CD4-positive, alpha-beta T cell (primary cell): ENCODE measurements around the gene APBA2. TPM values are rescaled to one million over a fixed set of nuclear protein-coding genes. Genes with fewer than 3 reads are reported as not detected.

ENCODE experiments used
- ATAC-seq: fragments of 200-7000 bp; cut with Tn5 transposase; one replicate; pipeline ENCODE4 v1.10.0; 2022; ENCODE audit warnings: mild to moderate bottlenecking; ENCODE audit not compliant: poor library complexity
- CTCF ChIA-PET: fragments of 350-600 bp; sonication (Branson Sonifier 250); formaldehyde crosslinking; loops from one replicate; lab custom pipeline; 2021; ENCODE audit warnings: antibody characterized with exemption, inconsistent platforms; lab: Charles Lee
- POLR2A ChIA-PET: fragments of 350-600 bp; sonication (Branson Sonifier 250); formaldehyde crosslinking; loops from one replicate; lab custom pipeline; 2021; ENCODE audit warnings: antibody characterized with exemption, inconsistent platforms; lab: Charles Lee
- DNase-seq, 14 experiments: peaks; one replicate each; pipeline ENCODE4 v3.0.0-alpha.2; 2013 to 2020; ENCODE audit warnings: mixed read lengths in 2 of 14
- H3K27ac ChIP-seq, 2 donors: one replicate each; pipeline versions ENCODE4 v1.5.1 to v1.7.0; 2013; ENCODE audit warnings: low read length in 2 of 2, low read depth in 1 of 2, mild to moderate bottlenecking in 1 of 2
- H3K27me3 ChIP-seq, 2 experiments: 1 replicate in 1 of 2; 2 replicates in 1 of 2; pipeline versions ENCODE4 v1.6.1 to v1.7.0; 2013; ENCODE audit warnings: low read length in 2 of 2, control low read depth in 1 of 2, mild to moderate bottlenecking in 1 of 2, moderate library complexity in 1 of 2; ENCODE audit not compliant: insufficient read depth in 2 of 2, control insufficient read depth in 1 of 2
- H3K36me3 ChIP-seq: one replicate; pipeline ENCODE4 v1.6.1; 2013; ENCODE audit warnings: low read length, control low read depth; ENCODE audit not compliant: insufficient read depth
- H3K4me1 ChIP-seq: one replicate; pipeline ENCODE4 v1.6.1; 2013; ENCODE audit warnings: low read length, control low read depth; ENCODE audit not compliant: insufficient read depth
- H3K4me3 ChIP-seq: one replicate; pipeline ENCODE4 v1.5.1; 2013; ENCODE audit warnings: mild to moderate bottlenecking, low read length, moderate library complexity
- H3K9me3 ChIP-seq, 2 experiments: 1 replicate in 1 of 2; 2 replicates in 1 of 2; pipeline versions ENCODE4 v1.6.1 to v1.7.0; 2013; ENCODE audit warnings: low read length in 2 of 2, mild to moderate bottlenecking in 2 of 2, control low read depth in 1 of 2, moderate library complexity in 1 of 2; ENCODE audit not compliant: control insufficient read depth in 1 of 2, insufficient read depth in 1 of 2
- H3K27ac Mint-ChIP-seq: one replicate; pipeline ENCODE4 v1.8.0; 2020; ENCODE audit warnings: mixed read lengths
- H3K27me3 Mint-ChIP-seq: one replicate; pipeline ENCODE4 v1.8.0; 2021; ENCODE audit warnings: mixed read lengths
- H3K36me3 Mint-ChIP-seq: one replicate; pipeline ENCODE4 v1.8.0; 2021; ENCODE audit warnings: low read depth, mixed read lengths
- H3K4me1 Mint-ChIP-seq: one replicate; pipeline ENCODE4 v1.8.0; 2021; ENCODE audit warnings: low read depth, mixed read lengths
- H3K4me3 Mint-ChIP-seq: one replicate; pipeline ENCODE4 v1.8.0; 2020; ENCODE audit warnings: mild to moderate bottlenecking, mixed read lengths
- H3K9me3 Mint-ChIP-seq: one replicate; pipeline ENCODE4 v1.8.0; 2020; ENCODE audit warnings: mixed read lengths
- intact Hi-C, 2 experiments: fragments of 100-400 bp; cut with DNase I in 1 of 2; cut with micrococcal nuclease in 1 of 2; formaldehyde crosslinking; loops; one replicate each; pipeline versions ENCODE4 v1.15.1 to v1.9.0; 2023 to 2025; cut with DNase I, micrococcal nuclease
- total RNA-seq, 174 experiments: library from RNA in 2 of 174; stranded (reverse) in 2 of 174; gene quantifications; one replicate each; pipeline ENCODE4 v1.2.3 and lab custom pipeline; 2021 to 2026
- TF ChIP-seq, protein P1 (sequence below): fragments of 200-600 bp; IDR thresholded peaks from one replicate; pipeline ENCODE4 v1.8.0; 2022; ENCODE audit warnings: antibody characterized with exemption, mild to moderate bottlenecking

The APBA2 gene
- total RNA-seq, 2 experiments from 2014 or later = 123 to 126 TPM

DNA sequence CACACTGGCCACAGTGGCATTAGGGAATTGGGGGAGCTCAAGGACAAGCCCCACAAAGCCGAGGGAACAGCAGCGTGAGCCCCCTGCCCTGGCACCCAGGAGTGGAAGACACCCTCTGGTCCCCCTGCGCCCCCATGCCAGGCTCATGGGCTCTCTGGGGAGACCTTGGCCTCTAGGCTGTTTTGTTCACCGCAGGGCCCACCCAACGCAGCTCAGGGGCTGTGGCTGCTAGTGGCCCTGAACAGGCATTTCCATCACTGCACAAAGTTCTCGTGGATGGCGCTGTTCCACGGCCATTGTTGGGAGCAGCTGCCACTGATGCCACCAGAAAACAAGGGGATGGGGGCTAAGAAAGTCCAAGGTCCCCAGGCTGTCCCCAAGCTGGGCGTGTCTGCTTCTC is 236.1 kb downstream of the APBA2 start:
- H3K27ac ChIP-seq = no peak overlapping the region
- H3K36me3 ChIP-seq = no peaks in the 10 kb centered on the region
- TF ChIP-seq, protein P1, sequence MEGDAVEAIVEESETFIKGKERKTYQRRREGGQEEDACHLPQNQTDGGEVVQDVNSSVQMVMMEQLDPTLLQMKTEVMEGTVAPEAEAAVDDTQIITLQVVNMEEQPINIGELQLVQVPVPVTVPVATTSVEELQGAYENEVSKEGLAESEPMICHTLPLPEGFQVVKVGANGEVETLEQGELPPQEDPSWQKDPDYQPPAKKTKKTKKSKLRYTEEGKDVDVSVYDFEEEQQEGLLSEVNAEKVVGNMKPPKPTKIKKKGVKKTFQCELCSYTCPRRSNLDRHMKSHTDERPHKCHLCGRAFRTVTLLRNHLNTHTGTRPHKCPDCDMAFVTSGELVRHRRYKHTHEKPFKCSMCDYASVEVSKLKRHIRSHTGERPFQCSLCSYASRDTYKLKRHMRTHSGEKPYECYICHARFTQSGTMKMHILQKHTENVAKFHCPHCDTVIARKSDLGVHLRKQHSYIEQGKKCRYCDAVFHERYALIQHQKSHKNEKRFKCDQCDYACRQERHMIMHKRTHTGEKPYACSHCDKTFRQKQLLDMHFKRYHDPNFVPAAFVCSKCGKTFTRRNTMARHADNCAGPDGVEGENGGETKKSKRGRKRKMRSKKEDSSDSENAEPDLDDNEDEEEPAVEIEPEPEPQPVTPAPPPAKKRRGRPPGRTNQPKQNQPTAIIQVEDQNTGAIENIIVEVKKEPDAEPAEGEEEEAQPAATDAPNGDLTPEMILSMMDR = no peak
- ATAC-seq (no peak), DNase-seq (no peak)
- ChIA-PET CTCF (no interaction called here), POLR2A (no interaction called here)
- H3K4me3 ChIP-seq = no peak overlapping the region
- Mint-ChIP-seq H3K27me3 (no peaks in the 10 kb centered on the region), H3K4me1 (no peaks in the 10 kb centered on the region), H3K36me3 (no peaks in the 10 kb centered on the region), H3K4me3 (no peak overlapping the region), H3K27ac (no peak overlapping the region), H3K9me3 (no peaks in the 10 kb centered on the region)
- H3K27me3 ChIP-seq = no peaks in the 10 kb centered on the region
- intact Hi-C loops = no loop called here
- H3K9me3 ChIP-seq = no peaks in the 10 kb centered on the region
- no peaks in the 10 kb centered on the region for H3K4me1 ChIP-seq

- H3K9me3 Mint-ChIP-seq = no peaks in the 10 kb centered on the region
- no peak overlapping the region for H3K27ac Mint-ChIP-seq
- H3K27me3 ChIP-seq = no peaks in the 10 kb centered on the region
- no peak overlapping the region for H3K4me3 ChIP-seq
- H3K27me3 Mint-ChIP-seq = no peaks in the 10 kb centered on the region
- H3K9me3 ChIP-seq = no peaks in the 10 kb centered on the region
- no peak for DNase-seq
- H3K4me1 Mint-ChIP-seq = no peaks in the 10 kb centered on the region
- no peak for ATAC-seq
- POLR2A ChIA-PET = no interaction called here
- H3K27ac ChIP-seq = no peak overlapping the region
- H3K36me3 ChIP-seq = no peaks in the 10 kb centered on the region
- H3K4me3 Mint-ChIP-seq = no peak overlapping the region
- CTCF ChIA-PET = no interaction called here
- intact Hi-C loops = no loop called here
- TF ChIP-seq, protein P1 = no peak
- no peaks in the 10 kb centered on the region for H3K4me1 ChIP-seq
- H3K36me3 Mint-ChIP-seq = no peaks in the 10 kb centered on the region
Measured at GRCh38 chr15:29122506-29122905, 236.7 kb downstream of the APBA2 start.

- Mint-ChIP-seq H3K9me3 (no peaks in the 10 kb centered on the region), H3K4me1 (no peaks in the 10 kb centered on the region), H3K27ac (no peak overlapping the region), H3K36me3 (no peaks in the 10 kb centered on the region), H3K27me3 (no peaks in the 10 kb centered on the region), H3K4me3 (no peak overlapping the region)
- H3K4me1 ChIP-seq = no peaks in the 10 kb centered on the region
- no peak overlapping the region for H3K4me3 ChIP-seq
- no peak for DNase-seq
- CTCF ChIA-PET = no interaction called here
- H3K9me3 ChIP-seq = no peaks in the 10 kb centered on the region
- no peaks in the 10 kb centered on the region for H3K36me3 ChIP-seq
- TF ChIP-seq, protein P1 = no peak
- POLR2A ChIA-PET = no interaction called here
- ATAC-seq = no peak
- intact Hi-C loops = no loop called here
- H3K27ac ChIP-seq = no peak overlapping the region
- H3K27me3 ChIP-seq = no peaks in the 10 kb centered on the region
Measured at GRCh38 chr15:29123171-29123570, 237.4 kb downstream of the APBA2 start.
